C4-2B (cell line): ENCODE results near the gene PDE4D.

Source experiments
- CTCF ChIP-seq: fragments of 450-650 bp; conservative IDR thresholded peaks from 2 replicates; pipeline ENCODE4 v1.5.1; 2017; ENCODE audit warnings: mild to moderate bottlenecking
- ZFX ChIP-seq: fragments of 450-650 bp; IDR thresholded peaks from 2 replicates; pipeline ENCODE4 v1.6.1; 2017

- TF ChIP-seq ZFX (no peak), CTCF (no peak)
Observed at GRCh38 chr5:59764361-59764760, 129.2 kb downstream of the PDE4D start.
